ENCODE data around the gene CTNNA3. TPM values are rescaled to one million over a fixed set of nuclear protein-coding genes. Genes with fewer than 3 reads are reported as not detected.

CTNNA3 gene
- total and polyA plus RNA-seq, 7 donors: 0.85 to 66.2 (median 28.1) TPM

GRCh38 chr10:67296926-67297325, 399.1 kb downstream of the CTNNA3 start:
- intact Hi-C loops (cut with DNase I): no loop called here
- no peak overlapping the region for H3K4me3 ChIP-seq
- no peaks in the 10 kb centered on the region for H3K36me3 ChIP-seq (ENCODE audit: insufficient read depth in 1 of 2, low read depth in 1 of 2)
- ATAC-seq: no peak
- H3K27ac ChIP-seq: no peak overlapping the region
- TF ChIP-seq CTCF (IDR thresholded peaks at IDR 0.05): no peak
- H3K27me3 ChIP-seq (ENCODE audit: insufficient read depth in 3 of 3, low read length in 2 of 3): no peaks in the 10 kb centered on the region
- no peaks in the 10 kb centered on the region for H3K4me1 ChIP-seq
- no peak for DNase-seq
- 79 to 100% (median 95%) methylated on average over 1 to 2 of the region's 2 CpGs for WGBS, 3 donors
- H3K9me3 ChIP-seq: no peaks in the 10 kb centered on the region

DNA sequence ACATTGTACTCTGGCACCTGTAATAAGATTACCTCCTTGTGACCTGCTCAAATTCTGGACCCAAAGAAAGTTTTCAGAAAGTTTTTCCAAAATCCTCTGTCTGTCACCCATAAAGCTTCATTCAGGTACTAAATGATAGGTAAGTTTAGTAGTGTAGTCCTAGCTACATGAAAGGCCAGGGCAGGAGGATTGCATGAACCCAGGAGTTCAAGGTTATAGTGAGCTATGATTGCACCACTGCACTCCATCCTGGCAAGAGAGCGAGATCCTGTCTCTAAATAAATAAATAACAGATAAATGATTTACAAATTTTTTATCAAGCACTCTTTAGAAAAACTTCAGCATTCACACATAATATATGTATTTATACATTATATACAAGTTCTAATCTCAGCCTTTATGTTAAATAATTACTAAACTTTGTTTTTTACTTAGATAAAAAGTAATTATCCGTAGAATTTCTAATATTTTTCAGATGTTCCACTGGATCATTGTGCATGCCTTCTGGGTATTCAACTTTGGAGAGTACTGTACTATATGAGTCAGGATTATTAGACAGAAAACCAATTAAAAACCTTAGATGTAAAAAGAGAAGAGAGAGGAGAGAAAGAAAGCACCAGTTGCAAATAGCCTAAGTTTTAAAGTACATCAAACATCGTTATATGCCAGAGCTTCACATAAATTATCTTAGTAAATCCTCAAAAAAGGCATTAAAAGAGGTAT, 407.1 kb downstream of the CTNNA3 start:
- no peak for TF ChIP-seq CTCF (IDR thresholded peaks at IDR 0.05)
- ATAC-seq (no peak), DNase-seq (no peak)
- 88 to 90% (median 89%) methylated on average over 3 of the region's 3 CpGs for WGBS, 3 donors
- Histone ChIP-seq H3K27me3 (ENCODE audit: insufficient read depth in 3 of 3, low read length in 2 of 3) (no peaks in the 10 kb centered on the region), H3K36me3 (ENCODE audit: insufficient read depth in 1 of 2, low read depth in 1 of 2) (no peaks in the 10 kb centered on the region), H3K4me3 (no peak overlapping the region), H3K4me1 (no peaks in the 10 kb centered on the region), H3K27ac (no peak overlapping the region), H3K9me3 (no peaks in the 10 kb centered on the region)
- intact Hi-C loops (cut with DNase I): no loop called here

DNA sequence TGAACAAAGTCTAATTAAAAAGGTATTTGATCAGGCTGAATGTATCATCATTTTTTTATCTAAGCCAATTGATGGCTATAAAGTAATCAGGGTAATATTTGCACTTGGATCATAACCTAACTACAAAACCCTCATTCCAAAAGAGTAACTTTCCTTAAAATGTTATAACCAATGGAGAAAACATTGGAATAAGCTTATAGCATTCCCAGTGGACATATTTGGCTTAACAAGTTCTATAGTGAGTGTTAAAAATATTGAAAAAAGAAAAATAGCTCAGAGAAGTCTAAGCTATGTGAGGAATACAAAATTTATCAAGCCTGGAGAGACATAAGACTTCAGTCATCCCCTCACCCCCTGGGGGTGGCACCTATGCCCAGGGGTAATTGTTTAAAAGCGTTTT, 411.4 kb downstream of the CTNNA3 start:
- no peak for TF ChIP-seq CTCF (IDR thresholded peaks at IDR 0.05)
- Histone ChIP-seq H3K27me3 (ENCODE audit: insufficient read depth in 3 of 3, low read length in 2 of 3) (no peaks in the 10 kb centered on the region), H3K4me3 (no peak overlapping the region), H3K9me3 (no peaks in the 10 kb centered on the region), H3K4me1 (no peaks in the 10 kb centered on the region), H3K27ac (no peak overlapping the region), H3K36me3 (ENCODE audit: insufficient read depth in 1 of 2, low read depth in 1 of 2) (no peaks in the 10 kb centered on the region)
- intact Hi-C loops (cut with DNase I): no loop called here
- ATAC-seq (no peak), DNase-seq (no peak)
- WGBS, 3 donors: 61 to 74% (median 63%) methylated on average over 1 of the region's 1 CpG

DNA sequence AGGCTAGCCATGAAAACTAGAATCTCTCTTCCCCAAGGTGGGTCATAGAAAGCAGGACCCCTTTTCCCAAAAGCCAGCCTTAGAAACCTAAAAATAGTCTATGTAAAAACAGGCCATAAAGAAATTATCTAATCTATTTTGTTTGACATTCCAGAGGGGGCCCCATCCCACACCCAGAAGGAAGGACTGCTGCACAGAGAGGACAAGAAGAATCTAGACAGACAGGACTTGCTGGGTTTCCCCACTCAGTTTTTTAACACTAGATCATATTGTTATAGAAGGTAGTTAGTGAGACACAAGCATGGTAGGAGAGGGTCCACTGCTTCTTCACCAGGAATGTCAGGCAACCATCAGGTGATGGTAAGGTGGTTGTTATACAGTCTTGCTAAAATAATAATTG, 413.1 kb downstream of the CTNNA3 start:
- Histone ChIP-seq H3K27ac (no peak overlapping the region), H3K27me3 (ENCODE audit: insufficient read depth in 3 of 3, low read length in 2 of 3) (no peaks in the 10 kb centered on the region), H3K36me3 (ENCODE audit: insufficient read depth in 1 of 2, low read depth in 1 of 2) (no peaks in the 10 kb centered on the region), H3K4me1 (no peaks in the 10 kb centered on the region), H3K4me3 (no peak overlapping the region), H3K9me3 (no peaks in the 10 kb centered on the region)
- intact Hi-C loops (cut with DNase I): no loop called here
- ATAC-seq: no peak
- no peak for DNase-seq
- TF ChIP-seq CTCF (IDR thresholded peaks at IDR 0.05): no peak

GRCh38 chr10:67280405-67280804, 415.6 kb downstream of the CTNNA3 start:
- Histone ChIP-seq H3K36me3 (ENCODE audit: insufficient read depth in 1 of 2, low read depth in 1 of 2) (no peaks in the 10 kb centered on the region), H3K9me3 (no peaks in the 10 kb centered on the region), H3K27me3 (ENCODE audit: insufficient read depth in 3 of 3, low read length in 2 of 3) (no peaks in the 10 kb centered on the region), H3K4me1 (no peaks in the 10 kb centered on the region), H3K27ac (no peak overlapping the region), H3K4me3 (no peak overlapping the region)
- no peak for TF ChIP-seq CTCF (IDR thresholded peaks at IDR 0.05)
- DNase-seq (no peak), ATAC-seq (no peak)
- intact Hi-C loops (cut with DNase I): no loop called here
- 83 to 92% (median 86%) methylated on average over 4 of the region's 4 CpGs for WGBS, 3 donors

Measured in psoas muscle (tissue), 8 donors.